ENCODE measurements around the gene ILKAP.

The ILKAP gene

GRCh38 chr2:238251331-238251730 lies 47.8 kb upstream of the ILKAP start:
- DNase-seq (no peak), ATAC-seq (ENCODE audit: insufficient read depth, low read depth) (no peak)
- TF ChIP-seq CTCF (IDR thresholded peaks at IDR 0.05; ENCODE audit: borderline replicate concordance, extremely low read depth, low read length, poor library complexity, severe bottlenecking) (no peak), EZH2 (IDR thresholded peaks at IDR 0.05; ENCODE audit: borderline replicate concordance, low read depth, low read length, severe bottlenecking) (no peak)
- Histone ChIP-seq H3K4me3 (ENCODE audit: low read depth in 1 of 2, low read length in 2 of 2) (no peak overlapping the region), H3K9ac (ENCODE audit: low read depth, low read length) (no peak overlapping the region), H4K20me1 (ENCODE audit: insufficient read depth, low read length) (no peaks in the 10 kb centered on the region), H3K9me3 (ENCODE audit: insufficient read depth, low read length, severe bottlenecking) (no peaks in the 10 kb centered on the region), H3K4me2 (ENCODE audit: insufficient read depth, low read length) (no peak overlapping the region), H3K27ac (ENCODE audit: low read length) (no peak overlapping the region), H3K27me3 (ENCODE audit: insufficient read depth, low read length, poor library complexity) (no peaks in the 10 kb centered on the region), H3K36me3 (ENCODE audit: insufficient read depth, low read length) (peaks cover 66% of the 10 kb centered on the region), H2AFZ (ENCODE audit: low read depth, low read length) (no peak overlapping the region), H3K79me2 (ENCODE audit: insufficient read depth, low read length) (no peaks in the 10 kb centered on the region), H3K4me1 (ENCODE audit: insufficient read depth, low read length) (no peaks in the 10 kb centered on the region)

GRCh38 chr2:238250896-238251295 lies 47.4 kb upstream of the ILKAP start:
- Histone ChIP-seq H3K4me1 (ENCODE audit: insufficient read depth, low read length) (no peaks in the 10 kb centered on the region), H3K4me3 (ENCODE audit: low read depth in 1 of 2, low read length in 2 of 2) (no peak overlapping the region), H3K9me3 (ENCODE audit: insufficient read depth, low read length, severe bottlenecking) (no peaks in the 10 kb centered on the region), H2AFZ (ENCODE audit: low read depth, low read length) (no peak overlapping the region), H3K79me2 (ENCODE audit: insufficient read depth, low read length) (no peaks in the 10 kb centered on the region), H3K4me2 (ENCODE audit: insufficient read depth, low read length) (no peak overlapping the region), H3K27me3 (ENCODE audit: insufficient read depth, low read length, poor library complexity) (no peaks in the 10 kb centered on the region), H4K20me1 (ENCODE audit: insufficient read depth, low read length) (no peaks in the 10 kb centered on the region), H3K36me3 (ENCODE audit: insufficient read depth, low read length) (peaks cover 65% of the 10 kb centered on the region), H3K27ac (ENCODE audit: low read length) (no peak overlapping the region), H3K9ac (ENCODE audit: low read depth, low read length) (no peak overlapping the region)
- no peak for DNase-seq
- no peak for ATAC-seq (ENCODE audit: insufficient read depth, low read depth)
- no peak for TF ChIP-seq EZH2 (IDR thresholded peaks at IDR 0.05; ENCODE audit: borderline replicate concordance, low read depth, low read length, severe bottlenecking)
- TF ChIP-seq CTCF (IDR thresholded peaks at IDR 0.05; ENCODE audit: borderline replicate concordance, extremely low read depth, low read length, poor library complexity, severe bottlenecking) = no peak

- Histone ChIP-seq H3K27me3 (ENCODE audit: insufficient read depth, low read length, poor library complexity) (no peaks in the 10 kb centered on the region), H3K9ac (ENCODE audit: low read depth, low read length) (no peak overlapping the region), H4K20me1 (ENCODE audit: insufficient read depth, low read length) (no peaks in the 10 kb centered on the region), H3K27ac (ENCODE audit: low read length) (no peak overlapping the region), H3K4me2 (ENCODE audit: insufficient read depth, low read length) (no peak overlapping the region), H3K4me1 (ENCODE audit: insufficient read depth, low read length) (no peaks in the 10 kb centered on the region), H3K36me3 (ENCODE audit: insufficient read depth, low read length) (peaks cover 46% of the 10 kb centered on the region), H2AFZ (ENCODE audit: low read depth, low read length) (no peak overlapping the region), H3K79me2 (ENCODE audit: insufficient read depth, low read length) (no peaks in the 10 kb centered on the region), H3K9me3 (ENCODE audit: insufficient read depth, low read length, severe bottlenecking) (no peaks in the 10 kb centered on the region), H3K4me3 (ENCODE audit: low read depth in 1 of 2, low read length in 2 of 2) (no peak overlapping the region)
- DNase-seq = no peak
- TF ChIP-seq CTCF (IDR thresholded peaks at IDR 0.05; ENCODE audit: borderline replicate concordance, extremely low read depth, low read length, poor library complexity, severe bottlenecking) (no peak), EZH2 (IDR thresholded peaks at IDR 0.05; ENCODE audit: borderline replicate concordance, low read depth, low read length, severe bottlenecking) (no peak)
- no peak for ATAC-seq (ENCODE audit: insufficient read depth, low read depth)
Measured at GRCh38 chr2:238247841-238248453, 44.5 kb upstream of the ILKAP start.

All from DND-41 (cell line).